DMS 273 treated with DMSO at 0.1 percent for 48 hours (cell line): ENCODE measurements around the gene PDE3A.

Source experiments
- DNase-seq: peaks from one replicate; lab custom pipeline; 2025; lab: John Stamatoyannopoulos, UW

PDE3A gene

GRCh38 chr12:20424841-20425240 lies 56.5 kb downstream of the PDE3A start:
- no peak for DNase-seq

DNA sequence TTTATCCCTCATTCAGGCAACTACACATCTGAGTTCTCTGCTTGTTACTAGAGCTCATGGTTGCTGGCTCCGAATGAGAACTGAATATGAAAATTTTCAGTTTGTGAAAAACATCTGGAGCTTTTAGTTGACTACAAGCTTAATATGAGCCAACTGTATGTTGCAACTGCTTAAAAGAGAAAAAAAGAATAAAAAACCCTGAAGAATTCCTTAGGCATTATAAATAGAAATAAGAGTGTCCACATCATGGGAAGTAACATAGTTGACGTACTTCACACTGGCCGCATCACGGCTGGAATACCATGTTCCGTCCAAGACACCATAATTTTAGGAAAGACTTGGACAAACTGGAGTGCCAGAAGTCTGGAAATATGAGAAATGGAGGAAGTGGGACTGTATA lies 57.9 kb downstream of the PDE3A start:
- DNase-seq = no peak

DNA sequence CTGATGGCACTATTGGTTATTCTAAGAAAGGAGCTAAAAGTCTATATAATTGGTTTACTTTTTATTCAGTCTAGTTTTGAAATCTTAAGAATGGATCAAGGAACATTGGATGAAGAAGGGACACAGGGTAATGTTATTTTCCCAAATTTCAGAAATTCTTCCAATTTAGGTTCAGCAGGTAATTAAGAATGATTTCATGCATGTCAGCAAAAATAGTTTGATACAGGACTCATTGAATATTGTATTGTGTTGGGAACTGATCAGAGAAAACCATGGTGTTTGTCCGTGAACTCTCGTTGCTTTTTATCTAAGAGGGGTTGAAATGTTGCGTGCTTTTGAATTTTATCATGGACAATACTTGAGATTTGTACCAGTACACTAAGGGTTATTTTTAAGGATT lies 58.6 kb downstream of the PDE3A start:
- DNase-seq = no peak

DNA sequence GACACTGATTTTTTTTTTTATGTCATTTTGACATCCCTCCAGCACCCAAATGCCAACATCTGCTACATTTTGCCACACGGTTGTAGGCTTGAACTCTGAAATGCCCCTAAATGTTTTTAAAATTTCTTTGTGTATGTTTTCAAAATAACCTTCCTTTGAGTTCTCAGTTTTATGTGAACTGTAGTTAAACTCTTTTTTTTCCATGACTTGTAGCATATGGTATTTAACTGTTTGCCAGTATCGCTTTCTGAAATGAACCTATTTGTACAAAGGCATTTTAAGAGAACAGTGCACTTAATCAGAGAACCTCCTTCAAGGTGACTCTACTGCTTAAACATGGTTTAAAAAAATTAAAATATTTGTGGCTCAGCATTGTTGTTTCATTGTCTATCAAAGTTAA lies 61.5 kb downstream of the PDE3A start:
- DNase-seq = no peak

DNA sequence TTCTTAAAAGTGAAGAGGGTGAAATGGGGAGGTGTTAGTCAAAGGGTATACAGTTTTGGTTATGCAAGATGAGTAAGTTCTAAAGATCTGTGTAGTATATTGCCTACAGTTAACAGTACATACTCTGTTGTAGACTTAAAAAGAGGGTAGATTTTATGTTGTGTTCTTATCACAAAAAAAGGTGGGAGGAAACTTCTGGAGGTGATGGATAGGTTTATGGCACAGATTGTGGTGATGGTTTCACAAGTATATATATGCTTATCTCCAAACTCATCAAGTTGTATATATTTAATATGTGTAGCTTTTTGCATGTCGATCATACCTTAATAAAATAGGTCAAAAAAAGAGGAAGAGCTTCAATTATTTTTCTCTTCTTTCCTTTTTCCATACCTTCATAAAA lies 64.0 kb downstream of the PDE3A start:
- no peak for DNase-seq

GRCh38 chr12:20434996-20435395 lies 66.7 kb downstream of the PDE3A start:
- no peak for DNase-seq

GRCh38 chr12:20436316-20436715 lies 68.0 kb downstream of the PDE3A start:
- no peak for DNase-seq

- no peak for DNase-seq
Observed at GRCh38 chr12:20438299-20438779, 70.0 kb downstream of the PDE3A start.

- no peak for DNase-seq
Observed at GRCh38 chr12:20439626-20440025, 71.3 kb downstream of the PDE3A start.

DNA sequence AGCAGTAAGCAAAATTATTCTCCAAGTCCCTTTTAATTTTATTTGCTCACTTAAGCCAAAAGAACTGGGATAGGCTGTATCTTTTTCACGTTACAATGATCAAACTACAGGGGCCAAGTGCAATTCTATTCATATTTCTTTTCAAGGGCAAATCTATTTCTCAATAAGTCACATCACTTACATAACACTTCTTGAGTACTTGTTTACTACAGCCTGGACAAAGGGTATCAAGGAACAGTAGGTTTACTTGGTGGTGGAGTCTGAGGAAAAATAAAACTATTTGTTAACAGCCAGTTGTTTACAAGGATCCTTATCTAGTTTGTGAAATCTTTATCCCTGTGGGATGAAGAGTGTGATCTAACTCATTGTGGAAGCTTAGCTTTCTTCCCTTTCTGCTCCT lies 72.1 kb downstream of the PDE3A start:
- no peak for DNase-seq

- DNase-seq = no peak
Observed at GRCh38 chr12:20442322-20442721, 74.0 kb downstream of the PDE3A start.

GRCh38 chr12:20443255-20443654 lies 74.9 kb downstream of the PDE3A start:
- DNase-seq = no peak

DNA sequence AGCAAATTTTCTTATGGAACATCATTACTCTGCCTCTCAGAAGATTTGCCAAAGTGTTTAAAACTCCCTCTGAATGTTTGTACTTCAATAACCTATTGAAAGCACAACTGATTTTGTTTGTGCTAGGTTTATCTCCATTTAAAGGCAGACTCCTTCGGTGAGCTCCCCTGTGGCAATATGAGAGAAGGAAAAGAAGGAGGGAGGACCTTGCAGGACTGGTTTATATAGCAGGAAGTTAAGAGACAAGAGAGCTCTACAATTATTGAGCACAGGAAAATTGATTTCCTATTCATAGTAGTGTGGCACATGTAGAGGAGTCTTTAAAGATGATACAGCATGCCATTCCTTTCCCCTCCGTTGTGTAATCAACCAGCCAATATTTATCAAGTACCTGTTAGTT lies 75.5 kb downstream of the PDE3A start:
- no peak for DNase-seq

GRCh38 chr12:20444595-20445170 lies 76.3 kb downstream of the PDE3A start:
- DNase-seq = no peak

DNA sequence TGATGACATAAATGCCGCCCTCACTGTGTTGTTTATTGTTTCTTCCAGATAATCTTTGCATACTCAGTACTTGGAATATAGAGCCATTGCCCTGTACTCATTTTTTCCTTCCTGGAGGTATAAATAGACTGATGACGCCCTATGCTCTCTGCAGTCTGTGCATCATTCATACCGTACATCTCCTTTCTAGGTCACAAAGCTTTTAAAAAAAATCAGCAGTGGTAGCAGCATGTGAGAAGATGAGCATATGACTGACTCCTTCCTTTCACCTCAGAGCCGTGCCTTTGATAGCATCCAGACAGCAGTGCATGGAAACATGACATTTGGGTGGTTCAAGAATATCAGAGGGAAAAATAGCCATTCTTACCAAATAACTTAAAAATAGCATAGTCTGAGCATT lies 77.3 kb downstream of the PDE3A start:
- DNase-seq = no peak

GRCh38 chr12:20446836-20447235 lies 78.5 kb downstream of the PDE3A start:
- no peak for DNase-seq

GRCh38 chr12:20448781-20449180 lies 80.4 kb downstream of the PDE3A start:
- no peak for DNase-seq

DNA sequence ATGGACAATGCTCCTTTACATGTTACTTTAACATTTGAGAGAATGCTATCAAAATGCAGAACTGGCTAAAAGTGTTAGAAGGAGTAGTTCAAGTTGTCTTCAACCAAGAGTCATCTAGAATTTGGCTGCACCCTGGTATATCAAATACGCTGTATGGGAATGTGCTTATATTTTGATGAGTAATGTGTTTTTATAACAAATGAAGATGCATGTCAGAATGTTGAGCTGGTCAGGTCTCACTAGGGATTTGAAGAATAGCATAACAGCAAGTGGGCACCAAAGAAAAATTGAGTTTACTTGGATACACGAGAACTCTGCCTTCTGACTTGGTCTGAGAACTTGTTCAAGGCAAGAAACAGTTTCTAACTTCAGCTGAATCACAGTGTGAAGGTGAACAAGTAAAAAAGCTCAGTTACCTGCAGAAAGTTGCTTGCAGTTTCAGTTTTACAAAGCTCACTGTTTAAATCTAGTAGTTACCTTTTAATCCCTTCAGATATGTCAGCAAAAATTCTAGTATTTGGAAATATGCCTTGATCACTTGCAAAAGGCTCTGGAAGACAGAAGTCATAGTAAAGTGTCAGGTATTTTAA lies 82.3 kb downstream of the PDE3A start:
- DNase-seq = no peak

DNA sequence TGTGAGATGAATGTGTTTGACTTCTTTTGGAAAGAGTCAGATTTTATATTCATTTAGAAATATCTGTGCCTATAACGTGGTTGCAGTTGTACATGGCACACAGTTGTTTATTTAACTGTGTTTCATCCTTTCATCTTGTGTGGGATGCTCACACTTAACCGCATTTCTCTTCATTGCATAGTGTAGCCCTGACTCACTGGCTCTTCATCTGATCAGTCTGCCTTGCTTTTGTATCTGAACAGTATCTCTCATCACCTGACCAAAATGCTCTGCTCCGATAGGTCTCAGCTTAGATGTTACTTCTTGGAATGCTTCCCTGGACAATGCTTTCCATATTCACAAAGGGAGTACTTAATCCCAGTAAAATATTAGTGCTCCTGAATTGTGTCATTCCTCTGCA lies 83.4 kb downstream of the PDE3A start:
- no peak for DNase-seq

DNA sequence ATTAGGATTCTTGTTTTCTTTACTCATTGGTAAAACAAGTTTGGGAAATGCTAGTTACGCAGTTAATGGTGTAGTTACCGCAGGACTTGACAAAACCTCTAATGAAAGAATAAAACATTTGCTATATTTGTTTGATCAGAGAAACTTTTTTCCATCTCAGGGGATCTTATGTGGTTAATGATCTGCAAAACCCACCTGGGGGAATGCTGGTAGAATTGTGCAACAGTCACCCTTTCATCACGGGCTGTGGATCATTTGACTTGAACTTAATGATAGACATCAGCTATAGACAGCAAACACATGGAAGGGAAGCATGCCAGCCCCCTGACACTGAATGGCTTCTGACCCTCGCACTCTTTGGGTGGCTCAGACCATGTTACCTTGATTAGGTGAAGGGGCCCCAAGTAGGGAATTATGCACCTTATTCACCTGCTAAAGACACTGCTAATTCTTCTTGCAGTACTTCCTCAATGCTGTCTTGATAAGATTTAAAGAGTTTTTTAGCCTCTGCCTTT lies 84.2 kb downstream of the PDE3A start:
- DNase-seq = no peak

DNA sequence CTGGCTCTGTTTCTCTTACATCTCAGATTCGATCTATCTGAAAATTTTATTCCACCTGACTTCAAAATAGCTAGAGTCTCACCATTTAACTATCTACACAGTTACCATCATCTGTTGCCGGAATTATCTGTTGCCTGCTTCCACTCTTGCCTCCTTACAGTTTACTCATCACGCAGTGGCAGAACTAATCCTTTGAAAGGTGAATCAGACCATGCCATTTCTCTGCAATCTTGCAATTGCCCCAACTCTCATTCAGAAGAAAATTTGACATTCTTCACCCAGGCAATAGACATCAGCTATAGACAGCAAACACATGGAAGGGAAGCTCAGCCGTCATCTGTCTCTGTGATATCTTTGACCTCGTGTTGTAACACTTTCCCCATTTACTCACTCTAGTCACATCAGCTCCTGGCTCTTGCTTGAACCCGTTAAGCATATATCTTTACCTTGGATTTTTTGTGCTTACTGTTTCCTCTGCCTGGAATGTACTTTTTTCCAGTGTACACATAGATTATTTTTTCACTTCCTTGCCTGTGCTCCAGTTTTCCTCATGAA lies 85.5 kb downstream of the PDE3A start:
- DNase-seq = no peak

DNA sequence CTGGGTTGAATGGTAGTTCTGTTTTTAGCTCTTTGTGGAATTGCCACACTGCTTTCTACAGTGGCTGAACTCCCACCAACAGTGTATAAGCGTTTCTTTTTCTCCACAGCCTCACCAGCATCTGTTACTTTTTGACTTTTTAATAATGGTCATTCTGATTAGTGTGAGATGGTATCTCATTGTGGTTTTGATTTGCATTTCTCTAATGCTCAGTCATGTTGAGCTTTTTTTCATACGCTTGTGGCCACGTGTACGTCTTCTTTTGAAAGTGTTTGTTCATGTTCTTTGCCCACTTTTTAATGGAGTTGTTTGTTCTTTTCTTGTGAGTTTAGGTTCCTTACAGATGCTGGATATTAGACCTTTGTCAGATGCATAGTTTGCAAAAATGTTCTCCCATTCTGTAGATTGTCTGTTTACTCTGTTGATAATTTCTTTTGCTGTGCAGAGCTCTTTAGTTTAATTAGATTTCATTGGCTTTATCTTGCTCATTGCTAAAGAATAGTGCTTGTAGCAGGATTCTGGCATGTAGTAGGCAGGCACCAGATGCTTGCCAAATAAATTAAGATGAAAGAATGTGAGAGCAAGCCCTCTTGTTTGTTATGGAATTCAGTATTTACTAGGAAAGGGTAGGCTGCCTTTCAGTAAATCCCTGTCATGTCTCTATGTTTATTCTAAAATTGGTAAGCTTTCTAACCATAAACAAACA lies 86.8 kb downstream of the PDE3A start:
- DNase-seq = no peak

GRCh38 chr12:20457582-20457981 lies 89.2 kb downstream of the PDE3A start:
- DNase-seq = no peak
